T-helper 2 cell treated with Interferon-gamma antibody and Interleukin-4, amounts not matched to agents 100 ng/mL and 5 ng/mL, for 36 hours (primary cell): Measurements from ENCODE around the gene TMEM184A. TPM values are rescaled to one million over a fixed set of nuclear protein-coding genes. Genes with fewer than 3 reads are reported as not detected.
"Not testable (repeated sequence)": the region's sequence is repeated elsewhere in the genome, so short reads cannot be mapped to it uniquely, and the experiment has no call there.

ENCODE experiments used
- intact Hi-C: fragments of 100-400 bp; cut with micrococcal nuclease; formaldehyde crosslinking; loops from one replicate; pipeline ENCODE4 v1.15.1; 2023
- total RNA-seq: library from RNA; stranded (reverse); gene quantifications from 2 replicates; pipeline ENCODE4 v1.2.3, GENCODE V29; 2022

TMEM184A gene
- total RNA-seq, 1 donor from 2014 or later: not detected

GRCh38 chr7:1590887-1591286 is 34.9 kb upstream of the TMEM184A start:
- intact Hi-C loops: no loop called here

- intact Hi-C loops: no loop called here
Measured at GRCh38 chr7:1590476-1590875, 34.5 kb upstream of the TMEM184A start.

- intact Hi-C loops: no loop called here
Measured at GRCh38 chr7:1588978-1589377, 33.0 kb upstream of the TMEM184A start.

- intact Hi-C loops: no loop called here
Measured at GRCh38 chr7:1587738-1588137, 31.7 kb upstream of the TMEM184A start.

DNA sequence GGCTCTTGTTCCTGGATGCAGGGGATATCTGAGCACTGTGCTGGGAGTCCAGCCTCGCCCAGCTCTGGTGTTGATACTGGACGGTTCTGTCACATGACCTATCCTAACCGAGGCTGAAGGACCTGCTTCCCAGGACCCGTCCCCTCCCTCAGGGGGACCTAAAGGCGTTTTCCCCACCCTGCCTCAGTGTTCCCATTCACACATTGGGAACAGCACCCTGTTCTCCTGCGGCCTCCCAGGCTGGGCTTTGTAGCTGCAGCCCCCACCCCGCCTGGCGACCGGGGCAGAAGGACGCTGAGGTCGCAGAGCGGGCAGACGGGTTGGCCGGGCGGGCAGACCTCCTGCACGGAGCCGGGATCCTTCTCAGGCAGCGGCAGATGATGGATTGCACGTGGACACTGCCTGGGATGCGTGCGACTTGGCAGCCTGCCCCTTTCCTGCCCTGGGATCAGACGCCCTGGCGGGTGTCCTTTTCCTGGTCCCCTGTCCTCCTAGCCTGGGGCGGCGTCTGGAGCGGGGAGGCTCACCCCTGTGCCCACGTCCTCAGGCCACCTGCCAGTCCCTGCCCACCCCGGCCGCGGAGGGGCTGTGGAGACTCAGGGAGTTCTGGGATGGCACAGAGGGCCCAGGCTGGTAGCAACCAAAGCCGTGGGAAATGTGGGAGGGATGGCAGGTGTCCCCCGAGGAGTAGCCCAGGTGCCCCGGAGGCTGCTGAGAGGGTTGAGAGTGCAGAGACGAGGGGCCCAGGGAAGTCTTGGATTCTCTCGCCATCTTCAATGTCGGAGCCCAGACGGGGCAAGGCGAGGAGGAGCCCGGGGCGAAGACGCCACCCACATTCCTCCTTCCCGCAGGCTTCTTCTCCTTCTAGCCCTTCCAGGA is 31.1 kb upstream of the TMEM184A start:
- intact Hi-C loops: no loop called here

DNA sequence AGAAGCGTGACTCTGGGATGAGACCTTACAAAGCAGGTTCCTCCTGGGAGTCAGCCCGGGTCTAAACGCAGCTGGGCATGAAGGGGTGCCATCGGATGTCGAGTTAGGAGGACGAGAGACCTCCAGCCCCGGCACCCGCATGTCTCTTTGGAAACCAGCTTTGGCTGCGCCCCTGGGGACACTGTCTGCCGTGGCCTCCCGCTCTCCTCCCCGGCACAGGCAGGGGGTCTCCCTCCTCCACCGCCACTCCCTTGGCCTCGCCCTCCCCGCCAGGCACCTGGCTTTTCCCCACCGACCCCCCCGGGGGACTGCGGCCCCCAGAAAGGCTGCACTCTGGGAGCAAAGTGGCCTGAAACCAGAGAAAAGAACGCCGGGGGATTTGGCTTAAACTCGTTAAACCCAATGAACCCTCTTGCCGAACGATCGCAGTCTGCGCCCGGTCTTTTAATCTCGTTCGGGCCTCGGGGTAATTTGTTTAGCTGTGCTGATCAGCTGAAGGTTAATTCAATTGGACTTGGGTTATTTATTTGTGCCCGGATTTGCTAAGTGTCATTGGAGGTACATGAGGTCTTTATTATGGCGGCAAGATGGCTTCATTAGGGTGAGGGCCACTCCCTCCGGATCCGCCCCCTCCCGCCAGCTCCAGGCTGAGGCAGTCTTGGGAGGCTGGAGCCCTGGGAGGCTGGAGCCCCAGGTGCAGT is 30.3 kb upstream of the TMEM184A start:
- intact Hi-C loops: no loop called here

- intact Hi-C loops: no loop called here
Measured at GRCh38 chr7:1585142-1585981, 29.4 kb upstream of the TMEM184A start.

DNA sequence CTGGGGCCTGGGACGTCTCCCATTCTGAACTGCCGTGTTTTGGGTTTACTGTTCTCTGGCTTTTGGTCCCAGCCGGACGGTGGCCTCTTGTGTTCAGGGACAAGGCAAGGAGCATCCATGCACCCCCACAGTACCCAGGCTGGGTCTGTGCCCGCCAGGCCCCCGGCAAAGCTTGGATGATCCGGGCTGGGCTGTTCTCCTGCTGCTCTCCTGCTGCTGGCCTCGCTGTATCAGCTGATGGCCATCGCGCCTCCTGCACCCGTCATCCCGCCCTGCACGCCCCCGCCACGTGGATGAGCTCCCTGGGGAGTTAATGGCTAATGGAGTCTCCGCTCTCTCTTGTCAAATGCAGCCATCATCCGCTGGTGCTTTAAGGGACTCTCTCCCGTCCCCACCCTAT is 28.7 kb upstream of the TMEM184A start:
- intact Hi-C loops: no loop called here

GRCh38 chr7:1583241-1583930 is 27.4 kb upstream of the TMEM184A start:
- intact Hi-C loops: not testable (repeated sequence)

DNA sequence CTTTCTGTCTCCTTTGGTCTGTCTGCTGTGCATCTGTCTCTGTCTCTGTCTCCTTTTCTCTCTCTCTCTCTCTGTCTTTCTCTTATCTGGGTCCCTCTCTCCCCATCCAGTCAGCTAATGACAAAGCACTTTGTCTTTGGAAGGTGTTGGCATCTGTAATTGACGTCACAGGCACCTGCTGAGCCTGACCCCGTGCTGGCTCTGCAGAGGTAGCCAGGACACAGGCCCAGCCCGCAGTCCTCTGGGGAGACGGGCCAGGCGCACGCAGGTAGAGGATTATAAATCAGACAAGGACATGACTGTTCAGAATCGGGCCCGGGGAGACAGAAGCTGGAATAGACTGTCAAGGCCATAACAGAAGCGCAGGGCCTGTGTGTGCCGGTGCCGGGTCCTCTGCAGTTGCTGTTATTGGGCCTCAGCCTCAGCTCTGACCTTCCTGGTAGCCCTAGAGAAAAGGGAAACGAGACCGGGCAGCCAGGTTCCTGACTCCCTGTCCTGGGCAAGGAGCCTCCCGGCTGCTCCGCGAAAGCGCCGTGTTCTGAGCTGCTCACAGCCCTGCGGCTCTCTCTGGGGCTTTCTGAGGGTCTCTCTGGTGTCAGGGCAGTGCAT is 24.5 kb upstream of the TMEM184A start:
- intact Hi-C loops: no loop called here

DNA sequence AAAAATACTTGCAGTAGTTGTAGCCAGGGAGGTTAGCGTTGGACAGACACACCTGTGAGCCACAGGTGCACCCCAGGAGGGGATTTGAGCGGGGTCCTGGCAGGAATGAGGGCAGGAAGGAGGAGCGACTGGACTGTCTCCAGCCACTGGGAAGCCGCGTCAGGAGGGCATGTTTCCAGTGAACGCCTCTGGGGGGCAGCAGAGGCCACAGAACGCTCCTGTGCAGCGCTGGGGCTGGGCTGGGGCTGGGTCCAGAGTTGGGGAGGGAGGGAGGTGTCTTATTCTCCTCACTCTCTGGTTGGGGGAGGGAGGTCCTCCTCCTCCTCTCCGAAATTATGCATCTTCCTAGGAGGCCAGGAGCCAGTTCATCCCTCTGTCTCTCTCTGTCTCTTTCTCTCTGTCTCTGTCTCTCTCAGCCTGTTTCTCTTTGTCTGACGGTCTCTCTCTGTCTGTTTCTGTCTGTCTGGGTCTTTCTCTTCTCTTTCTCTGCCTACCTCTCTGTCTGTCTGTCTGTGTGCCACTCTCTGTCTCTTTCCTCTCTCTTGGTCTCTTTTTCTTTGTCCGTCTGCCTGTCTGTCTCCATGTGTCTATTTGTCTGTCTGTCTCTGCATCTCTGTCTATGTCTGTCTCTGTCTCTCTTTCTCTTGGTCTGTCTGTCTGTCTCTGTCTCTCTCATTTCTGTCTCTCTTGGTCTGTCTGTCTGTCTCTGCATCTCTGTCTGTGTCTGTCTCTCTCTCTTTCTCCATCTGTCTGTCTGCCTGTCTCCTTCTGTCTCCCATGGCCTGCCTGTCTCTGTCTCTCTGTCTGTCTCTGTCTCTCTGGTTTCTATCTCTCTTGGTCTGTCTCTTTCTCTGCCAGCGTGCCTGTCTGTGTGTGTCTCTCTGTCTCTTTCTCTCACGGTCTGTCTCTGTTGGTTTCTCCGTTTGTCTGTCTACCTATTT is 23.7 kb upstream of the TMEM184A start:
- intact Hi-C loops: loop anchor here (1.0 to 10.0 kb wide), 2 partner anchors 345 to 769 kb away; no protein-coding TSS in a partner anchor

- intact Hi-C loops: loop anchor here (10.0 kb wide), 1 partner anchor 346 kb away; no protein-coding TSS in a partner anchor
Measured at GRCh38 chr7:1578513-1578912, 22.5 kb upstream of the TMEM184A start.

DNA sequence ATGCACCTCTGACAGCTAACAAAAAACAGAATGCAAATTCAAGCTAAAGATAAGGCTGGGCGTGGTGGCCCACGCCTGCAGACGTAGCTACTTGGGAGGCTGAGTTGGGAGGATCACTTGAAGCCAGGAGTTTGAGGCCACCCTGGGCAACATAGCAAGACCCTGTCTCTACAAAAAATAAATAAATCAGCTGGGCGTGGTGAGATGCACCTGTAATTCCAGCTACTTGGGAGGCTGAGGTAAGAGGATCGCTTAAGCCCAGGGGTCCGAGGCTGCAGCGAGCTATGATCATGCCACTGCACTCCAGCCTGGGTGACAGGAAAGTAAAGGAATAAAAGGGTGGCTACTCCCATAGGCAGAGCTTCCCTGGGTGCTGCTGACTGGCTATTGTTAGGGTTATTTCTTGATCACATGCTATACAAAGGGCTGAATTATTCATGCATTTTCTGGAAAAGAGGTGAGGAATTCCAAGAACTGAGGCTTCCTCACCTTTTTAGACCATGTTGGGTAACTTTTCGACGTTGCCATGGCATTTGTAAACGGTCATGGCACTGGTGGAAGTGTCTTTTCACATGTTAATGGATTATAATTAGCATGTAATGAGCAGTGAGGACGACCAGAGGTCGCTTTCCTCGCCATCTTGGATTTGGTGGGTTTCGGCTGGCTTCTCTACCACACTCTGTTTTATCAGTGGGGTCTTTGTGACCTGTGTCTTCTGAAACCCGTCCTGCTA is 20.7 kb upstream of the TMEM184A start:
- intact Hi-C loops: loop anchor here (10.0 kb wide), 1 partner anchor 348 kb away; no protein-coding TSS in a partner anchor

DNA sequence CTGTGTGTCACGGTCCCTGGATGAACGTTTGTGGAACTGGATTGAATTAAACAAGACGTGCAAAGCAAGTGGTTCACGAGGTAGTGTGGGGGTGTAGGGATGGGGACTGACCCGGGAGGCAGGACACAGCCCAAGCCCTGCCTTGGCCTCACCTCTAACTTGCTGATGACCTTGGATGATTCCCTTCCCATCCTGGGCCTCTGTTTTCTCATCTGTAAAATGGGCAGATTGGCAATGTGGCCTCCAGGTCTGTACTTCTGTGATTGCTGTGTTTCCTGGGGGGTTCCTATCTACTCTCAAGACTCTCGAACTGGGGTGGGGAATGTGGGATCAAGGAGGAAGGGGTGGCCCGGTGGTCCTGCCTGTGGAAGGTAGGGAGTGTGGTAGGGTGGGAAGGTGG is 19.8 kb upstream of the TMEM184A start:
- intact Hi-C loops: loop anchor here (10.0 kb wide), 1 partner anchor 349 kb away; no protein-coding TSS in a partner anchor

GRCh38 chr7:1572111-1572822 is 16.3 kb upstream of the TMEM184A start:
- intact Hi-C loops: loop anchor here (5.0 to 10.0 kb wide), 2 partner anchors 353 to 670 kb away; partner anchors contain the start of genes MRM2 and NUDT1

- intact Hi-C loops: loop anchor here (2.0 to 10.0 kb wide), 3 partner anchors 37 to 672 kb away; partner anchors contain the start of genes MRM2 and NUDT1
Measured at GRCh38 chr7:1569833-1570632, 14.0 kb upstream of the TMEM184A start, which contains the start of gene PSMG3. PSMG3 (minus strand) TSS chr7:1570032; CDS start chr7:1569339, 693 bp downstream.

- intact Hi-C loops: no loop called here
Measured at GRCh38 chr7:1569440-1569832, 13.4 kb upstream of the TMEM184A start.
